Activated CD4-positive, alpha-beta T cell treated with anti-CD3 and anti-CD28 coated beads, Interleukin-2, amount 10 ng/mL, durations not matched to agents 24 days and 14 days (primary cell): ENCODE measurements around the gene ALDH1L2. TPM values are rescaled to one million over a fixed set of nuclear protein-coding genes. Genes with fewer than 3 reads are reported as not detected.

ENCODE experiments used
- DNase-seq: peaks from one replicate; pipeline ENCODE4 v3.0.0; 2022
- H3K27ac Mint-ChIP-seq: one replicate; pipeline ENCODE4 v1.8.0; 2022; ENCODE audit warnings: mild to moderate bottlenecking, mixed read lengths
- H3K27me3 Mint-ChIP-seq: one replicate; pipeline ENCODE4 v1.8.0; 2022; ENCODE audit warnings: mixed read lengths
- H3K36me3 Mint-ChIP-seq: one replicate; pipeline ENCODE4 v1.8.0; 2022; ENCODE audit warnings: low read depth, mild to moderate bottlenecking, mixed read lengths
- H3K4me1 Mint-ChIP-seq: one replicate; pipeline ENCODE4 v1.8.0; 2021; ENCODE audit warnings: mixed read lengths
- H3K4me3 Mint-ChIP-seq: one replicate; pipeline ENCODE4 v1.8.0; 2022; ENCODE audit warnings: mild to moderate bottlenecking, moderate library complexity, mixed read lengths
- H3K9me3 Mint-ChIP-seq: one replicate; pipeline ENCODE4 v1.8.0; 2021; ENCODE audit warnings: mixed read lengths
- intact Hi-C: fragments of 100-400 bp; cut with micrococcal nuclease; formaldehyde crosslinking; loops from one replicate; pipeline ENCODE4 v1.15.1; 2023
- total RNA-seq: library from RNA; stranded (reverse); gene quantifications from 2 replicates; pipeline ENCODE4 v1.2.3, GENCODE V29; 2022

Gene ALDH1L2
- total RNA-seq, 1 donor from 2014 or later: 1.3 TPM

DNA sequence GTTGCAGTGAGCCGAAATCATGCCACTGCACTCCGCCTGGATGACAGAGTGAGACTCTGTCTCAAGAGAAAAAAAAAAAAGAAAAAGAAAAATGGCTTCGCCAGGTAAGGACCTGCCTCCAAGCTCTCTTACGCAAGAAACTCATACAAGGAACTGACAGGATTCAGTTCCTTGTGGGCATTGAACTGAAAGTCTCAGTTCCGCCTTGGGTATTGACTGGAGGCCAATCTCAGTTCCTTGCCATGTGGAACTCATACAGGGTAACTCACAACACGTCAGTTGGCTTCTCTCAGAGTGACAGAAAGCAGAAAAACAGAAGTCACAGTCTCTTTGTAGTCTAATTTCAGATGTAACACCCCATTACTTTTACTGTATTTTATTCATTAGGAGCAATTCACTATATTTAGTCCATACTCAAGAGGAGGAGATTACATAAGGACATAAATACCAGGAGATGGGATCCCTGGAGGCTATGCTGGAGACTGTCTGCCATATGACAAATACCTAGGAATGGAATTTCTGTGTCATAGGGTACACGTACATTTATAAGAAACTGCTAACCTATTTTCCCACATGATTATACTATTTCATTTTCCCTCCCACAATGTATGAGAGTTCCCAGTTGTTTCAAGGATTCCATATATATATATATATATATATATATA, 109.5 kb downstream of the ALDH1L2 start:
- Mint-ChIP-seq H3K9me3 (no peaks in the 10 kb centered on the region), H3K27ac (no peak overlapping the region), H3K4me3 (no peak overlapping the region), H3K4me1 (peaks cover 5% of the 10 kb centered on the region), H3K36me3 (no peaks in the 10 kb centered on the region), H3K27me3 (peaks cover 9% of the 10 kb centered on the region)
- DNase-seq: peak; percentile 25
- intact Hi-C loops: no loop called here

- Mint-ChIP-seq H3K4me3 (no peak overlapping the region), H3K36me3 (no peaks in the 10 kb centered on the region), H3K9me3 (no peaks in the 10 kb centered on the region), H3K27me3 (peaks cover 10% of the 10 kb centered on the region), H3K27ac (no peak overlapping the region), H3K4me1 (peaks cover 5% of the 10 kb centered on the region)
- intact Hi-C loops: no loop called here
- DNase-seq: peak; percentile 22
Observed at GRCh38 chr12:104973250-104973649, 111.0 kb downstream of the ALDH1L2 start.

DNA sequence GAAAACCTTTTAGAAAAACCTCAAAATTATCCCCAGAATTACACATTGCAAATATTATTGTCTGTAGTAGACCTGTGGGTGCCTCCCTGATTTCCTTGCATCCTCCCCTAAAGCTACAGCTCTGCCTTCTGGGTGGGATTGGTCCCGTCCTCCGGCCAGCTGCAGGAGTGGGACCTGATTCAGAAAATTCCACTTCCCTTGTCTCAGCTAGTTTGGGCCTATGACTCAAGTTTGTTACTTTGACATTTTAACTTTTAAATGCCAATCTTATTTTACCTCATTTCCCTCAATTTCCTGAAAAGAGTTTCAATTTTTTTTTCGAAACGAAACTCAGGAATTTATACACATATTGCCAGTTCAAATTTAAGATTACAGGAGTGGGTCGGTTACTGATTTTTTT, 113.0 kb downstream of the ALDH1L2 start:
- no peaks in the 10 kb centered on the region for H3K9me3 Mint-ChIP-seq
- H3K27ac Mint-ChIP-seq: no peak overlapping the region
- no peaks in the 10 kb centered on the region for H3K36me3 Mint-ChIP-seq
- peaks cover 8% of the 10 kb centered on the region for H3K27me3 Mint-ChIP-seq
- DNase-seq: peak; percentile 28
- intact Hi-C loops: no loop called here
- no peak overlapping the region for H3K4me3 Mint-ChIP-seq
- peaks cover 5% of the 10 kb centered on the region for H3K4me1 Mint-ChIP-seq

Other genes starting within 250 kb of the ALDH1L2 start
- 11.5 and 12.3 TPM in 2 replicates for gene SLC41A2, start 126.2 kb downstream of the ALDH1L2 start, total RNA-seq
- 39.8 and 41.3 TPM in 2 replicates for gene NOPCHAP1, start 98.1 kb downstream of the ALDH1L2 start, total RNA-seq
- 31.5 and 36.5 TPM in 2 replicates for gene WASHC4, start 23.3 kb upstream of the ALDH1L2 start, total RNA-seq
- 18.2 and 20.5 TPM in 2 replicates for gene APPL2, start 151.7 kb upstream of the ALDH1L2 start, total RNA-seq
- gene C12orf75, start 246.2 kb upstream of the ALDH1L2 start, total RNA-seq: 91.4 and 96.1 TPM in 2 replicates